ENCODE results near the gene SH3PXD2A.

The SH3PXD2A gene

GRCh38 chr10:103559776-103560175 lies 295.6 kb downstream of the SH3PXD2A start:
- DNase-seq (ENCODE audit: low read depth), result no peak

GRCh38 chr10:103558911-103559310 lies 296.5 kb downstream of the SH3PXD2A start:
- no peak for DNase-seq (ENCODE audit: low read depth)

GRCh38 chr10:103557455-103557854 lies 297.9 kb downstream of the SH3PXD2A start:
- no peak for DNase-seq (ENCODE audit: low read depth)

- DNase-seq (ENCODE audit: low read depth), result no peak
These were observed 298.9 kb downstream of the SH3PXD2A start for GRCh38 chr10:103556383-103557007.

- no peak for DNase-seq (ENCODE audit: low read depth)
These were observed 299.7 kb downstream of the SH3PXD2A start for GRCh38 chr10:103555712-103556111.

- DNase-seq (ENCODE audit: low read depth), result no peak
These were observed 300.1 kb downstream of the SH3PXD2A start for GRCh38 chr10:103555325-103555649.

- DNase-seq (ENCODE audit: low read depth), result no peak
These were observed 300.7 kb downstream of the SH3PXD2A start for GRCh38 chr10:103554488-103555324.

GRCh38 chr10:103553743-103554487 lies 301.5 kb downstream of the SH3PXD2A start:
- DNase-seq (ENCODE audit: low read depth), result no peak

GRCh38 chr10:103552856-103553742 lies 302.3 kb downstream of the SH3PXD2A start:
- DNase-seq (ENCODE audit: low read depth), result no peak

GRCh38 chr10:103551619-103552602 lies 303.5 kb downstream of the SH3PXD2A start:
- no peak for DNase-seq (ENCODE audit: low read depth)

GRCh38 chr10:103550229-103550628 lies 305.1 kb downstream of the SH3PXD2A start:
- no peak for DNase-seq (ENCODE audit: low read depth)

GRCh38 chr10:103549349-103549685 lies 306.1 kb downstream of the SH3PXD2A start:
- DNase-seq (ENCODE audit: low read depth), result no peak

GRCh38 chr10:103548581-103549348 lies 306.6 kb downstream of the SH3PXD2A start:
- DNase-seq (ENCODE audit: low read depth), result no peak

- DNase-seq (ENCODE audit: low read depth), result no peak
These were observed 307.4 kb downstream of the SH3PXD2A start for GRCh38 chr10:103548006-103548405.

GRCh38 chr10:103547391-103547946 lies 307.9 kb downstream of the SH3PXD2A start:
- no peak for DNase-seq (ENCODE audit: low read depth)

GRCh38 chr10:103546401-103546800 lies 309.0 kb downstream of the SH3PXD2A start:
- no peak for DNase-seq (ENCODE audit: low read depth)

GRCh38 chr10:103545771-103546281 lies 309.6 kb downstream of the SH3PXD2A start:
- no peak for DNase-seq (ENCODE audit: low read depth)

GRCh38 chr10:103545366-103545765 lies 310.0 kb downstream of the SH3PXD2A start:
- no peak for DNase-seq (ENCODE audit: low read depth)

- no peak for DNase-seq (ENCODE audit: low read depth)
These were observed 310.6 kb downstream of the SH3PXD2A start for GRCh38 chr10:103544657-103545310.

Data from T follicular helper cell (primary cell).